Endothelial cell of umbilical vein (primary cell): ENCODE results near the gene SERPINB4.
"Not testable (repeated sequence)": the region's sequence is repeated elsewhere in the genome, so short reads cannot be mapped to it uniquely, and the experiment has no call there.

Experiments
- POLR2AphosphoS5 ChIP-seq: IDR thresholded peaks from 2 replicates; pipeline ENCODE4 v1.6.1; 2012; ENCODE audit warnings: low read depth, mild to moderate bottlenecking, control low read depth, low read length, moderate library complexity; ENCODE audit not compliant: insufficient read depth
- TF ChIP-seq, protein P1 (sequence below): IDR thresholded peaks from 2 replicates; pipeline ENCODE4 v1.6.1; 2011; ENCODE audit not compliant: insufficient read depth, insufficient read length
- TF ChIP-seq, protein P2 (sequence below), 2 donors: IDR thresholded peaks; 1 replicate in 1 of 2; 2 replicates in 1 of 2; pipeline ENCODE4 v1.5.1; 2011; ENCODE audit warnings: low read length in 2 of 2, mild to moderate bottlenecking in 2 of 2, moderate library complexity in 2 of 2, control low read depth in 1 of 2, inconsistent platforms in 1 of 2, low read depth in 1 of 2; ENCODE audit not compliant: insufficient read depth in 1 of 2; ENCODE audit errors: extremely low read depth in 1 of 2

DNA sequence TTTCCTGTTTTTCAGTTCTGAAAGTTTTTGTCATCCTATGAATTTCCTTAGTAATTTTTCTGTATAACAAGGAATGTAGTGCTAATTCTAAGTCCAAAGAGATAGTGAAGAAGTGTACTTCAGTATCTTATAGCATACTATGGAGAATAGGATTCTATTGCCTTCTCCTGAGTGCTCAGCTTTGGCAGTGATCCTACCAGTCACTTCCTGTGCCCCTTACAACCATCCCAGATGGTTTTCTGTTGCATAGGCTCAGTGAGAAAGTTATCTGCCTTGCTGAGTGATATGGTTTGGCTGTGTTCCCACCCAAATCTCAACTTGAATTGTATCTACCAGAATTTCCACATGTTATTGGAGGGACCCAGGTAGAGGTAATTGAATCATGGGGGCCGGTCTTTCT, 638 bp upstream of the SERPINB4 start:
- TF ChIP-seq, protein P1, sequence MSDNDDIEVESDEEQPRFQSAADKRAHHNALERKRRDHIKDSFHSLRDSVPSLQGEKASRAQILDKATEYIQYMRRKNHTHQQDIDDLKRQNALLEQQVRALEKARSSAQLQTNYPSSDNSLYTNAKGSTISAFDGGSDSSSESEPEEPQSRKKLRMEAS = not testable (repeated sequence)
- TF ChIP-seq POLR2AphosphoS5 = not testable (repeated sequence)
- TF ChIP-seq, protein P2, sequence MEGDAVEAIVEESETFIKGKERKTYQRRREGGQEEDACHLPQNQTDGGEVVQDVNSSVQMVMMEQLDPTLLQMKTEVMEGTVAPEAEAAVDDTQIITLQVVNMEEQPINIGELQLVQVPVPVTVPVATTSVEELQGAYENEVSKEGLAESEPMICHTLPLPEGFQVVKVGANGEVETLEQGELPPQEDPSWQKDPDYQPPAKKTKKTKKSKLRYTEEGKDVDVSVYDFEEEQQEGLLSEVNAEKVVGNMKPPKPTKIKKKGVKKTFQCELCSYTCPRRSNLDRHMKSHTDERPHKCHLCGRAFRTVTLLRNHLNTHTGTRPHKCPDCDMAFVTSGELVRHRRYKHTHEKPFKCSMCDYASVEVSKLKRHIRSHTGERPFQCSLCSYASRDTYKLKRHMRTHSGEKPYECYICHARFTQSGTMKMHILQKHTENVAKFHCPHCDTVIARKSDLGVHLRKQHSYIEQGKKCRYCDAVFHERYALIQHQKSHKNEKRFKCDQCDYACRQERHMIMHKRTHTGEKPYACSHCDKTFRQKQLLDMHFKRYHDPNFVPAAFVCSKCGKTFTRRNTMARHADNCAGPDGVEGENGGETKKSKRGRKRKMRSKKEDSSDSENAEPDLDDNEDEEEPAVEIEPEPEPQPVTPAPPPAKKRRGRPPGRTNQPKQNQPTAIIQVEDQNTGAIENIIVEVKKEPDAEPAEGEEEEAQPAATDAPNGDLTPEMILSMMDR (IDR thresholded peaks at IDR 0.05; ENCODE audit: extremely low read depth in 1 of 2, insufficient read depth in 1 of 2, low read depth in 1 of 2, low read length in 2 of 2) = not testable (repeated sequence)
